GM18517 (cell line): ENCODE measurements around the gene SDK1.

Source experiments
- ATAC-seq: cut with Tn5 transposase; IDR thresholded peaks from one replicate; pipeline ENCODE4 v1.9.1; 2021; ENCODE audit warnings: mild to moderate bottlenecking, moderate library complexity; ENCODE audit not compliant: unreplicated experiment

SDK1 gene, protein sequence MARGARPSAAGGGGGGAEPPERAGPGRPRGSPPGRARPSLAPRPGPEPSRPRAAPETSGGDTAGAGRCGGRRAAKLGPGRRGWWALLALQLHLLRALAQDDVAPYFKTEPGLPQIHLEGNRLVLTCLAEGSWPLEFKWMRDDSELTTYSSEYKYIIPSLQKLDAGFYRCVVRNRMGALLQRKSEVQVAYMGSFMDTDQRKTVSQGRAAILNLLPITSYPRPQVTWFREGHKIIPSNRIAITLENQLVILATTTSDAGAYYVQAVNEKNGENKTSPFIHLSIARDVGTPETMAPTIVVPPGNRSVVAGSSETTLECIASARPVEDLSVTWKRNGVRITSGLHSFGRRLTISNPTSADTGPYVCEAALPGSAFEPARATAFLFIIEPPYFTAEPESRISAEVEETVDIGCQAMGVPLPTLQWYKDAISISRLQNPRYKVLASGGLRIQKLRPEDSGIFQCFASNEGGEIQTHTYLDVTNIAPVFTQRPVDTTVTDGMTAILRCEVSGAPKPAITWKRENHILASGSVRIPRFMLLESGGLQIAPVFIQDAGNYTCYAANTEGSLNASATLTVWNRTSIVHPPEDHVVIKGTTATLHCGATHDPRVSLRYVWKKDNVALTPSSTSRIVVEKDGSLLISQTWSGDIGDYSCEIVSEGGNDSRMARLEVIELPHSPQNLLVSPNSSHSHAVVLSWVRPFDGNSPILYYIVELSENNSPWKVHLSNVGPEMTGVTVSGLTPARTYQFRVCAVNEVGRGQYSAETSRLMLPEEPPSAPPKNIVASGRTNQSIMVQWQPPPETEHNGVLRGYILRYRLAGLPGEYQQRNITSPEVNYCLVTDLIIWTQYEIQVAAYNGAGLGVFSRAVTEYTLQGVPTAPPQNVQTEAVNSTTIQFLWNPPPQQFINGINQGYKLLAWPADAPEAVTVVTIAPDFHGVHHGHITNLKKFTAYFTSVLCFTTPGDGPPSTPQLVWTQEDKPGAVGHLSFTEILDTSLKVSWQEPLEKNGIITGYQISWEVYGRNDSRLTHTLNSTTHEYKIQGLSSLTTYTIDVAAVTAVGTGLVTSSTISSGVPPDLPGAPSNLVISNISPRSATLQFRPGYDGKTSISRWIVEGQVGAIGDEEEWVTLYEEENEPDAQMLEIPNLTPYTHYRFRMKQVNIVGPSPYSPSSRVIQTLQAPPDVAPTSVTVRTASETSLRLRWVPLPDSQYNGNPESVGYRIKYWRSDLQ (N-terminal part only)

GRCh38 chr7:3300651-3301448, at the start of gene SDK1:
Gene SDK1, plus strand, starts transcription at chr7:3301252. Its CDS starts 335 bp downstream, at chr7:3301587.
- ATAC-seq = peak; percentile 88

- ATAC-seq = no peak
Observed at GRCh38 chr7:3254718-3255117, 46.3 kb upstream of the SDK1 start.

DNA sequence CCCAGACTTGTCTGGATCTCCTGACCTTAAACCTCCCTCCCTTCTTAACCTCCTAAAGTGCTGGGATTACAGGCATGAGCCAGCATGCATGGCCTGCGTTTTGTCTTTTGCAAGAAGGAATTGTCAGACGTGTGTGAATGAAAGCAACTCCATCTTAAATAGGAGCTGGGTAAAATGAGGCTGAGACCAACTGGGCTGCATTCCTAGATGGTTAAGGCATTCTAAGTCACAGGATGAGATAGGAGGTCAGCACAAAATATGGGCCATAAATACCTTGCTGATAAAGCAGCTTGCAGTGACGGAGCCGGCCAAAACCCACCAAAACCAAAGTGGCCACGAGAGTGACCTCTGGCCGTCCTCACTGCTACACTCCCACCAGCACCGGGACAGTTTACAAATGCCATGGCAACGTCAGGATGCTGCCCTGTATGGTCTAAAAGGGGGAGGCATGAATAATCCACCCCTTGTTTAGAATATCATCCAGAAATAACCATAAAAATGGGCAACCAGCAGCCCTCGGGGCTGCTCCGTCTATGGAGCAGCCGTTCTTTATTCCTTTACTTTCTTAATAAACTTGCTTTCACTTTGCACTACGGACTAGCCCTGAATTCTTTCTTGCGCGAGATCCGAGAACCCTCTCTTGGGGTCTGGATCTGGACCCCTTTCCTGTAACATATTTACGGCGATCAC, 41.2 kb upstream of the SDK1 start:
- no peak for ATAC-seq

DNA sequence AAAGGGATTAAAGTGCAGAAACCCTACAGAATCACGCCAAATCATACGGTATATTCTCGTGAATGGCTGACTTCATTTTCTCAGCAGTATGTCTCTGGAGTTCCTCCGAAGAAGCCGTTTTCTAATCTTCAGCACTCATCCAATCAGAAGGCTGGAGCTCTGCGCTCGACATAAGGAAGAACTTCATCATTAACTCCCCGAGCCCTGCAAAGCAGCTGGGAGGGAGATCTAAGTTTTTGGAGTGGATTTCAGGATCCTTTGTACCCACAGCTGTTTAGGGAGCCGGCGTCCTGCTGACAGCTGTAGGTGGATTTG, 40.7 kb upstream of the SDK1 start:
- no peak for ATAC-seq

- ATAC-seq = no peak
Observed at GRCh38 chr7:3264693-3265339, 36.2 kb upstream of the SDK1 start.

DNA sequence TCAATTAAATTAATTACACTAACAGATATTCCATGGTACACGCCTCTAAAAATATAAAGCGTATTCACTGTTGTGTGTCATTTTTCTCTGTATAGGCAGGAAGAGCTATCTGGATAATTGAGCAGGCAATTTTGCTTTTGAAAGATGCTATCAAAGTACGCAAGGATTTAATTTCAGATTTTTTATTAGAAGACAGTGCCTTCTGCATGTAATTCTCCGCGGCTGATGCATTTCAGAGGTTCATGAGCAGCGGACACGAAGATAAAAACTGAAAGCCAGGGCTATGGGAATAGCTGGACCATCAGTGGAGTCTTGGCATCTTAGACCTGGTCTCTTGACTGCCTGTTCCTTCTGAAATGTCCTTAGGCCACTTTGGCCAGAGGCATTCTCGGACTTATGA, 35.7 kb upstream of the SDK1 start:
- no peak for ATAC-seq

DNA sequence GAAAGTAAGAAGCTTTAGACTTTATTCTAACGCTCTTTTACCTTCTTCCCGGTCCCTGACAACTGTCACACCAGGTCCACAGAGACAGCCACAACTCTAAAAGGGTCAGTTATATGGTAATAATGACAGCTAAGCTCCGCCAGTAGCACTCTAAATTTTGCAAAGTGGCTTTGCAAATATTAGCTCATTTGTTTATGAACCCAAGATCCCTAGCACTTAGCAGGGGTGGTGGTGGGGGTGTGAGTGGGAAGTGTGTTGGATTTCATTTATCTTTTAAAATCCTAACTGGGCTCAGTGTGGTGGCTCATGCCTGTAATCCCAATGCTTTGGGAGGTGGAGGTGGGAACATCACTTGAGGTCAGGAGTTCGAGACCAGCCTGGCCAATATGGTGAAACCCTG, 34.8 kb upstream of the SDK1 start:
- ATAC-seq = no peak

GRCh38 chr7:3267966-3268690, 32.9 kb upstream of the SDK1 start:
- ATAC-seq = no peak

GRCh38 chr7:3270362-3270761, 30.7 kb upstream of the SDK1 start:
- no peak for ATAC-seq

GRCh38 chr7:3271298-3271697, 29.8 kb upstream of the SDK1 start:
- no peak for ATAC-seq

DNA sequence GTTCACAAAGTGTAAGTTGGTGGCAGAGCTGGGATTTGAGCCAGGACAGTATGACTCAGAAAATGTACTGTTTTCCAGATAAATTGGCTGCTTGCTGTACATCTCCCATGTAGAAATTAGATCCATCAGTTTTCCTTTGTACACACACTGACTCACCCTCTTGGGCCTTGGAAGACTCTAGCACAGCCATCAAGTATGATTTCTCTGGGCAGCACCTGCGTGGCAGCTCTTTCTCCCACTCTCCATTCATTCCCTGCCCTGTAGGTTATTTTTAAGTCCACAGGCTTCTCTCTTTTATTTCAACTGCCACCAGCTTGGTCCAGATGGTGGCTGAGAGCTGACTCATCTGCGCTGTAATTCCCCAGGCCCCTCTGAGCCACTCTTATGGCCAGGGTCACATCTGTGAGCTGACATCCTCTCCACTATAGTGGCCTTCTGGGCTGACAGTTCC, 28.3 kb upstream of the SDK1 start:
- ATAC-seq = no peak

DNA sequence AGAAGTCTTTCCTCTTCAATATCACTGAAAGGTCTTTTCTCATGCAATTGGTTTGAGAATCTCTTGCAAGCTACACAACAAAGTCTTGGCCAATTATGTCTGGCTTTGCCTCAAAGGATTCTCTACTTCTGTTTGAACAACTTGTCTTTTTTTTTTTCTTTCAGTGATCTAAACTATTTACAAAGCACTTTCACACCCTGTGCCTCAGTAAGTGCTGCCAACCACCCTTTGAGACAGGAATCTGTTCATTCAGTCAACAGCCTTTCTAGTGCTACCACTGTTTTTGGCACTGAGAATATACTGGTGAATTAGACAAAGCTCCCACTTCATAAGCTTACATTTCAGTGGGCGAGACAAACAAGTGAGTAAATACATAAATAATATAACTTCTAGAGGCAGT, 26.9 kb upstream of the SDK1 start:
- ATAC-seq = no peak

GRCh38 chr7:3277604-3278572, 23.2 kb upstream of the SDK1 start:
- no peak for ATAC-seq

GRCh38 chr7:3279147-3279818, 21.8 kb upstream of the SDK1 start:
- no peak for ATAC-seq

GRCh38 chr7:3280445-3280844, 20.6 kb upstream of the SDK1 start:
- ATAC-seq = no peak

GRCh38 chr7:3280946-3281656, 20.0 kb upstream of the SDK1 start:
- no peak for ATAC-seq
